ENCODE measurements around the gene CRTC1.

CRTC1 gene

DNA sequence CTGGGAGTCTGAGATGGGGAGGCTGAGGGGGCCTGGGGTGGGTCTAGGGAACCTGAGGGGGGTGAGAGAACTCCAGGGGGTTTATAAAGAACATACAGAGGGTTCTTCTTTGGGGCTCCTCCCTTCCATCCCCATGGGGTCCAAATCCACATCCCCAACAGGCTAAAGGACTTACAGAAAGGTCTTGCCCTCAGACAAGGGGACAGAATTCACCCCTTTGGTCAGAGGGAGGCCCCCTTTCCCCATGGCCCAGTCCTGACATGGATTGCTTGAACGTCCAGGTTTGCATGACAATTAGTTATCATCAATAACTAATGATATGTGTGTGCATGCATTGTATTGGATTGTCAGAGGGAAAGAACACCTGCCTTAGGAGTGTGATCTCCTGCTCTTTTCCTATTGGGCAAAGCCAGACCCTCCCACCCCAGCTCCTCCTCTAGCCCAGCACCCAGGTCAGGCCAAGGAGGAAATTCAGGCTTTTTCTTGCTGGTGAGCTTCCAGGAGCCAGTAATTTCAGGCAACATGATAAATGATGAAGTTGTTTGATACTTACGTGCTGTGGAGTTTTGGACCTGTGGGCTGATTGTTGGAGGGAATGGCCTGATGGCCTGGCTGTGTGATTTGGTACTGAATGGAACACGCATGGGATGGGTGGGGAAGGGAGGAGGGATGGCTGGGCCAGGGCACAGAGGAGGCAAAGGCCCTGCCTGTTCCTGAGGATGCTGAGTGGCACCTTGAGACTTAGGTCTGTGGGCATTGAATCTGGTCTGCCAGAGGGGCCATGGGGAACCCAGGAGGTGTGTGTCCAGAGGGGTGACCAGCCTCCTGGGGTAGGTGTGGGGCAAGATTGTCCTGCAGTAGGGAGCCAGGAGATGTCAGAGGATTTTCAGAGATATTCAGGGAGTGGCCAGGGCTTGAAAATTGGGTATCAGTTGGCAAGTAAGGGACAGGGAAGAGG lies 45.5 kb upstream of the CRTC1 start:
- TF ChIP-seq, protein P1, sequence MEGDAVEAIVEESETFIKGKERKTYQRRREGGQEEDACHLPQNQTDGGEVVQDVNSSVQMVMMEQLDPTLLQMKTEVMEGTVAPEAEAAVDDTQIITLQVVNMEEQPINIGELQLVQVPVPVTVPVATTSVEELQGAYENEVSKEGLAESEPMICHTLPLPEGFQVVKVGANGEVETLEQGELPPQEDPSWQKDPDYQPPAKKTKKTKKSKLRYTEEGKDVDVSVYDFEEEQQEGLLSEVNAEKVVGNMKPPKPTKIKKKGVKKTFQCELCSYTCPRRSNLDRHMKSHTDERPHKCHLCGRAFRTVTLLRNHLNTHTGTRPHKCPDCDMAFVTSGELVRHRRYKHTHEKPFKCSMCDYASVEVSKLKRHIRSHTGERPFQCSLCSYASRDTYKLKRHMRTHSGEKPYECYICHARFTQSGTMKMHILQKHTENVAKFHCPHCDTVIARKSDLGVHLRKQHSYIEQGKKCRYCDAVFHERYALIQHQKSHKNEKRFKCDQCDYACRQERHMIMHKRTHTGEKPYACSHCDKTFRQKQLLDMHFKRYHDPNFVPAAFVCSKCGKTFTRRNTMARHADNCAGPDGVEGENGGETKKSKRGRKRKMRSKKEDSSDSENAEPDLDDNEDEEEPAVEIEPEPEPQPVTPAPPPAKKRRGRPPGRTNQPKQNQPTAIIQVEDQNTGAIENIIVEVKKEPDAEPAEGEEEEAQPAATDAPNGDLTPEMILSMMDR (IDR thresholded peaks at IDR 0.05; ENCODE audit: low read depth, low read length), result no peak; the same call in 1 of the 2 replicates
- DNase-seq (ENCODE audit: extremely low read depth, low read depth), result no peak

DNA sequence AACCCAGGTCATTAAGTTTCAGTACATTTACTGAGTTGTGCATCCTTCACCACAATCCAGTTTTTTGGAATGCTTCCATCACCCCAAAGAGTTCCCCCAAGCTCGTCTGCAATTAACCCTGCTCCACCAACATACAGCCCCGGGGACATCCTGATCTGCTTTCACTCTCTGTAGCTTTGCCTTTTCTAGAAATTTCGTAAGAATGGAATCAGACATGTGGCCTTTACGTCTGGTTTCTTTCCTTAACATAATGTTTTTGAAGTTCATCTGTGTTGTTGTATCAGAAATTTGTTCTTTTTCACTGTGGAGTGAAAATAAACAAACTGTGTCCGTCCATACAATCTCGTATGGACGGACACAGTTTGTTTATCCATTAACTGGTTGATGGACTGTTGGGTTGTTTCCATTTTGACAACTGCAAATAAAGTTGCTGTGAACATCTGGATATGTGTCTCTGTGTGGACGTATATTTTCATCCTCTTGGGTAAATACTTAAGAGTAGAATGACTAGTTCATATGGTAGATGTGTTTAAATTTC lies 43.7 kb upstream of the CRTC1 start:
- TF ChIP-seq, protein P1 (IDR thresholded peaks at IDR 0.05; ENCODE audit: low read depth, low read length), result no peak
- DNase-seq (ENCODE audit: extremely low read depth, low read depth), result no peak

DNA sequence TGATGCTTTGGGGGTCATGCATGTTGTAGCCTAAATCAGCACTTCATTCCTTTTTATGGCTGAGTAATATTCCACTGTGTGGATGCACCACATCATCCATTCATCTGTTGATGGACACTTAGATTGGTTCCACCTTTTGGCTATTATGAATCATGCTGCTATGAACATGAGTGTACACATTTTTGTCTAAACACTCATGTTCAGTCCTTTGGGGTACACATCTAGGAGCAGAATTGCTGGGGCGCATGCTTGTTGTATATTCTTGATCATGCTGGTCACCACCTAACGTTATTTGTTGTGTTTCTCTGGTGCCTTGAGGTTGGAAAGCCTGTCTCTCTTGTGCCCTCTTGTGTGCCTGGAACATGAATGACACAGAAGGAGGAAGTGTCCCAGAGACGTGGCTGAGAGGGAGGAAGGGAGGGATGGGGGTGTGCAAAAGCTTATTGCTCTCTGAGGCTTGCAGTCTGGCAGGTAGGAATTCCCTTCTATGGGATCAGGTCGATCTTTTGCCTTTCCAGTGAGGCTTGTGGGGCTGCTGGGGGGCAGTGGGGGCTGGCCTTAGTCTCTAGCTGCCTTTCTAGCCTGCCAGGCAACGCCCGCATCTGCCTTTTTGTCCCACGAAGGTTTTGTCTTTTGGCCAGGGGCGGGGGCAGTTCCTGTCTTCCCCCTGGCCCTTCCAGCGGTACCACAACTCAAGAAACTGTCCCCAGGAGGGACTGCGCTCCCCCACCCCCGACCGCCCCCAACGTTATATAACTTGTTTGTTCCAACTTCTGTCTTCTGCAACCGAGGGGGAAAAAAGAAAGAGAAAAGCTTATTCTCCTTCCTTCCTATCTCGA lies 39.1 kb upstream of the CRTC1 start:
- DNase-seq (ENCODE audit: extremely low read depth, low read depth), result no peak
- TF ChIP-seq, protein P1 (IDR thresholded peaks at IDR 0.05; ENCODE audit: low read depth, low read length), result no peak

DNA sequence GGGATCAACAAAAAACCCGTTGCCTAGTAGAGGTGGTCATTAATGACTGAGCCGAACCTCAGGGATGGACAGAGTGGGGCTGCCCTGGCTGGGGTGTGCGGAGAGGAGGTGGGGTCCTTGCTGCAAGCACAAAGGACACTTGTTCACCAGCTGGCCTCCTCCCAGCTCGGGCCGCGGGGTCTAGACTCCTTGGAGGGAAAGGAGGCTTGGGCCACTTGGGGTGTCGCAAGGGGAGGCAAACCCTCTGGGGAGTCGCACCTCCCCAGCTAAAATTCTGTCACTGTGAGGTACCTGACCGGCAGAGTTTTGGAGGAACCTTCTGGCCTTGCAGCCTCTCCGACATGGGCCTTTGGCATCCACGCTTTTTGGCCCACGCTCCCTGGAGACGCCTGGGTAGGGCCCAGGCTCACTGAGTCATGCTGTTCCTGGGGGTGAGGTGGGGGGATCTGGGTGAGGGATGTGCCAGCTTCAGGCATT lies 38.4 kb upstream of the CRTC1 start:
- TF ChIP-seq, protein P1 (IDR thresholded peaks at IDR 0.05; ENCODE audit: low read depth, low read length), result no peak

DNA sequence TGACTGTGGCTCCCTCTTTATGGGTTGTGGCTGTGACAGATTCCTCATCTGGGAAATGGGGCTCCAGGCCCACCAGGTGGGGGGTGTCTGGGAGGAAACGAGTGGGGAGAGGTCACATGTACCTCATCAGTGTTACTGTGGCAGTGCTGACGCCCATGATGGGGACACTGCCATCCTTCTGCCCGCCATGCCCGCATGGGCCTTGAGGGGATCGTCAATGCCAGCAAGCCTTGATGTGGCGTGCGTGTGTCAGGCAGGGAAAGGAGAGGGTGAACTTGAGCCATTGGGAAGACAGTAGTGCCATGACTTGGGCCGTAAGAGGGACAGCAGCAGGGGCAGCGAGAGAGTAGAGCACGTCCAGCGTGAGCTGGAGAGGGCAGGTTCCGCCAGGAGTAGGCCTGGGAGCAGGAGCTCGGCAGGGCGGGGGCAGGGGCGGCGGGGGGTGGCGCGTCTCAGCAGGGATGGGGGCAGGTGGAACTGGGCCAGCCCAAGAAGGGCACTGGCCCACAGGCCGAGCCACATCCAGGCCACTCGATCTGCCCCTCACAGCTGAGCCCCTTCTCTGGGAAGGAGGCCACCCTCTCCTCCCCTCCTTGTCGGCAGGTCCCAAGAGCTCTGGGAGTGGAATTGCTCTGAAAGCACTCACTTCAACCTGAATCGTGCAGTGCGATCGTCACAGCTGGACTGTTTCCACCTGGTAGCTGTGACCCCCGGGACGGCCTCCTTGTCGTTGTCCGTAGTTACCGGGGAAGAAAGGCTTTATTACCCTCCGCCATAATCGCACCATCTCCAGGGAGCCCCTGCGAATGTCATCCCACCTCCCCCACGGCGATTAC lies 36.7 kb upstream of the CRTC1 start:
- no peak for DNase-seq (ENCODE audit: extremely low read depth, low read depth)
- TF ChIP-seq, protein P1 (IDR thresholded peaks at IDR 0.05; ENCODE audit: low read depth, low read length), result no peak

More for the DNA sequence above, 38.4 kb upstream of the CRTC1 start:
- DNase-seq (ENCODE audit: extremely low read depth, low read depth), result no peak

DNA sequence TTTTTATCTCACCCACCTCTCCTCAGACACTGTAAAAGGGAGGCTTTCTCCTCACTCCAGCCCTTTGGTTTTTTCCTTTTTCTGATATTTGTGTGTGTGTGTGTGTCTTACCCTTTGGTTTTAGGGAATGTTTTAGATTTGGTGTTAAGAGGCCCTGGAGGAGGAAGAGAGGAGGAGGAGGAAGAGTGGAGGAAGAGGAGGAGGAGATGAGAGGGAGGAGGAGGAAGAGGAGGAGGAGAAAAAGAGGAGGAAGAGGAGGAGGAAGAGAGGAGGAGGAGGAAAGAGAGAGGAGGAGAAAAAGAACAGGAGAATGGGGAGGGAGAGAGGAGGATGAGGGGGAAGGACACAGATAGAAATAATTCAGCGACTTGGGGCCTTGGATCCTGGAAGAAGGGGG lies 36.1 kb upstream of the CRTC1 start:
- TF ChIP-seq, protein P1 (IDR thresholded peaks at IDR 0.05; ENCODE audit: low read depth, low read length), result no peak

More for the DNA sequence above, 36.1 kb upstream of the CRTC1 start:
- DNase-seq (ENCODE audit: extremely low read depth, low read depth), result no peak

Data from AG09319 (cell line).